Upper lobe of left lung (tissue), 6 donors: ENCODE data around the gene OR8D1. TPM values are rescaled to one million over a fixed set of nuclear protein-coding genes. Genes with fewer than 3 reads are reported as not detected.
A peak's percentile ranks its signal among the peaks of the same experiment; 100 is the strongest.

Experiments
- ATAC-seq, 2 donors: fragments of 200-7000 bp; cut with Tn5 transposase; one replicate each; pipeline ENCODE4 v1.9.1; 2022; ENCODE audit warnings: mild to moderate bottlenecking in 2 of 2, moderate library complexity in 2 of 2; ENCODE audit not compliant: low FRiP score in 2 of 2
- DNase-seq, 2 donors: peaks; one replicate each; pipeline ENCODE4 v3.0.0-alpha.2; 2019 to 2020
- H3K27ac ChIP-seq, 4 donors: fragments of 200-600 bp; sonication (generic); one replicate each; pipeline ENCODE4 v1.5.1; 2016 to 2019
- H3K27me3 ChIP-seq, 4 donors: fragments of 200-600 bp; sonication (generic); one replicate each; pipeline ENCODE4 v1.5.1; 2017 to 2019
- H3K36me3 ChIP-seq, 4 donors: fragments of 200-600 bp; sonication (generic); one replicate each; pipeline ENCODE4 v1.5.1; 2016 to 2019
- H3K4me1 ChIP-seq, 4 donors: fragments of 200-600 bp; sonication (generic); one replicate each; pipeline ENCODE4 v1.5.1; 2018 to 2019
- H3K4me3 ChIP-seq, 4 donors: fragments of 200-600 bp; sonication (generic); one replicate each; pipeline ENCODE4 v1.5.1; 2017 to 2019; ENCODE audit warnings: mild to moderate bottlenecking in 2 of 4, moderate library complexity in 1 of 4
- H3K9me3 ChIP-seq, 4 donors: fragments of 200-600 bp; sonication (generic); one replicate each; pipeline ENCODE4 v1.5.1; 2018 to 2019
- EP300 ChIP-seq, 4 donors: sonication (generic); formaldehyde crosslinking; IDR thresholded peaks; one replicate each; pipeline ENCODE4 v1.5.1; 2017; ENCODE audit warnings: antibody characterized with exemption in 4 of 4, control low read depth in 2 of 4
- POLR2A ChIP-seq, 4 donors: fragments of 450-650 bp; IDR thresholded peaks; one replicate each; pipeline ENCODE4 v1.5.1; 2016 to 2017; ENCODE audit warnings: antibody characterized with exemption in 4 of 4, mild to moderate bottlenecking in 2 of 4
- POLR2AphosphoS5 ChIP-seq, 2 donors: sonication (generic); formaldehyde crosslinking; IDR thresholded peaks; one replicate each; pipeline ENCODE4 v1.5.1; 2017; ENCODE audit warnings: antibody characterized with exemption in 2 of 2
- WGBS, 2 donors: methylation state at CpG; one replicate each; pipeline ENCODE4 v1.1.5; 2017 to 2018; 5-methylcytosine and 5-hydroxymethylcytosine counted together
- total RNA-seq, 6 donors: library from RNA; depleted of rRNA in 4 of 6; stranded (reverse); fragments of >200 nt in 4 of 6; gene quantifications; one replicate each; pipeline versions ENCODE4 v1.1.0 to v1.2.1, GENCODE V29; 2016 to 2021
- TF ChIP-seq, protein P1 (sequence below), 6 experiments: fragments of 450-650 bp in 4 of 6; fragments of 200-600 bp in 2 of 6; sonication (generic) in 2 of 6; IDR thresholded peaks; one replicate each; pipeline ENCODE4 v1.5.1; 2016 to 2019; ENCODE audit warnings: antibody characterized with exemption in 6 of 6
- donor health status: DM: no; HTN: no; CAD: no; lungs with moderate emphysema.
- donor health status: DM: no; HTN: yes; CAD: no; lungs with severe emphysema.

Gene OR8D1
- total RNA-seq, 6 donors from 2014 or later: not detected

DNA sequence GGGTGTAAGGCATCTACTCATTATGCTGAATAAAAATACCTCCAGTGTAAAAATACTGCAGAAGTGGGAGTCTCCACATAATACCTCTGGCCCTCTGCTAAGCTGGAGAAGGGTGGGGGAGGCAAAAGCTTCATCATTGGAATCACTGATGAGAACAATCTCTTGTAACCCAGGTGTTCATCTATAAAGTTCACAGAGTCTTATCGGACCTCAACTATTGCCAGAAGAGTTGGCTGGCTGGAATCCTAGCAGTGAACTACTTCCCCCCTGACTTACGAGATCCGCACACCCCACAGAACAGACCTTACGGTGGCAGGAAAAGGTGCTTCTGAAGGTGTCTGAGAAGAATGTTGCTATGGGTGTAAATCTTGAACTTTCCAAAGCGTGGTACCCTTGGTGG is 2.5 kb downstream of the OR8D1 start:
- WGBS, 2 donors: 84 to 89% methylated on average over 5 of the region's 5 CpGs
- ATAC-seq: no peak

DNA sequence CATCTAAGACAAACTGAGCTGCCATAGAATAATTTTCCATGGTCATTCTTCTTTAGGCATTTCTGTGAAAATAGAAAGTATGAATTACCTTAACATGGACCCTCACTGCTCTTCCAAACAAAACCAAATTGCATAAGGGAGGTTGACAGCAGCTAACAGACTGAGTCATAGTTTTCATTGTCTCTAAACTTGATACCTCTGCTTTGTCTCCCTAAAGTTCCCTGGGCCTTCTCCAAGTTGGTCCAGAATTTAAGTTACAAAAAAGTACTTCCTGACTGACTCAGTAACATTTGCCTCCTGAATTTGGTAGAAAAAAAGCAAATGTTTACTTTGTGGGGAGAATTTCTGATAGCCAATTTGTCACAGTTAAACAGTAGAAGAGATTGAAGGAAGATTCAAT is 3.0 kb downstream of the OR8D1 start:
- H3K4me1 ChIP-seq: no peaks in the 10 kb centered on the region
- no peaks in the 10 kb centered on the region for H3K27me3 ChIP-seq
- DNase-seq: no peak
- H3K9me3 ChIP-seq: no peaks in the 10 kb centered on the region
- TF ChIP-seq, protein P1, sequence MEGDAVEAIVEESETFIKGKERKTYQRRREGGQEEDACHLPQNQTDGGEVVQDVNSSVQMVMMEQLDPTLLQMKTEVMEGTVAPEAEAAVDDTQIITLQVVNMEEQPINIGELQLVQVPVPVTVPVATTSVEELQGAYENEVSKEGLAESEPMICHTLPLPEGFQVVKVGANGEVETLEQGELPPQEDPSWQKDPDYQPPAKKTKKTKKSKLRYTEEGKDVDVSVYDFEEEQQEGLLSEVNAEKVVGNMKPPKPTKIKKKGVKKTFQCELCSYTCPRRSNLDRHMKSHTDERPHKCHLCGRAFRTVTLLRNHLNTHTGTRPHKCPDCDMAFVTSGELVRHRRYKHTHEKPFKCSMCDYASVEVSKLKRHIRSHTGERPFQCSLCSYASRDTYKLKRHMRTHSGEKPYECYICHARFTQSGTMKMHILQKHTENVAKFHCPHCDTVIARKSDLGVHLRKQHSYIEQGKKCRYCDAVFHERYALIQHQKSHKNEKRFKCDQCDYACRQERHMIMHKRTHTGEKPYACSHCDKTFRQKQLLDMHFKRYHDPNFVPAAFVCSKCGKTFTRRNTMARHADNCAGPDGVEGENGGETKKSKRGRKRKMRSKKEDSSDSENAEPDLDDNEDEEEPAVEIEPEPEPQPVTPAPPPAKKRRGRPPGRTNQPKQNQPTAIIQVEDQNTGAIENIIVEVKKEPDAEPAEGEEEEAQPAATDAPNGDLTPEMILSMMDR (IDR thresholded peaks at IDR 0.05): no peak
- no peak for TF ChIP-seq POLR2AphosphoS5 (IDR thresholded peaks at IDR 0.05)
- TF ChIP-seq EP300 (IDR thresholded peaks at IDR 0.05): no peak
- no peak for TF ChIP-seq POLR2A (IDR thresholded peaks at IDR 0.05)
- no peak for ATAC-seq
- H3K4me3 ChIP-seq: no peak overlapping the region
- no peaks in the 10 kb centered on the region for H3K36me3 ChIP-seq
- no peak overlapping the region for H3K27ac ChIP-seq

More for the DNA sequence above, 2.5 kb downstream of the OR8D1 start:
- DNase-seq: no peak
- no peak overlapping the region for H3K27ac ChIP-seq
- H3K4me1 ChIP-seq: no peaks in the 10 kb centered on the region
- no peak overlapping the region for H3K4me3 ChIP-seq
- H3K36me3 ChIP-seq: no peaks in the 10 kb centered on the region
- TF ChIP-seq, protein P1 (IDR thresholded peaks at IDR 0.05): no peak
- TF ChIP-seq POLR2AphosphoS5 (IDR thresholded peaks at IDR 0.05) (no peak), POLR2A (IDR thresholded peaks at IDR 0.05) (no peak), EP300 (IDR thresholded peaks at IDR 0.05) (no peak)
- H3K9me3 ChIP-seq: no peaks in the 10 kb centered on the region
- no peaks in the 10 kb centered on the region for H3K27me3 ChIP-seq

DNA sequence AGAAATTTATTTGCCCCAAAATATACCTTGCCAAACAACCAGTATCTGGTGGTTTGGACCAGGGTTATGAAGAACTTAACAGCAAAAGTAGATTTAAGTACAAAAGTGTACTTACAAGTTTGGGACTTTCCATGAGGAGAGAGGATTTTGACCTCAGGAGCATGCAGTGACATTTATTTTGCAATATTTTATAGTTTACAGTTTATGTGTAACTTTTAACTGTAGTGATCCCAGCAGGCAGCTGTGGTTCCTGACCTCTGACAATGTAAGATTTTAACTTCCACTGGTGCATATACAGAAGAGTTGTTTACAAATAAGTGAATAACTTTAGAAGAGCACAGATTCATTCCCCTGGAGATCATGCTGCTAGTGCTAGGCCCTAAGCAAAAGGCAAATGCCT is 6.7 kb downstream of the OR8D1 start:
- H3K9me3 ChIP-seq: no peaks in the 10 kb centered on the region
- TF ChIP-seq, protein P1 (IDR thresholded peaks at IDR 0.05): no peak
- TF ChIP-seq EP300 (IDR thresholded peaks at IDR 0.05): no peak
- TF ChIP-seq POLR2AphosphoS5 (IDR thresholded peaks at IDR 0.05): no peak
- TF ChIP-seq POLR2A (IDR thresholded peaks at IDR 0.05): no peak
- no peak overlapping the region for H3K27ac ChIP-seq
- H3K4me3 ChIP-seq: no peak overlapping the region
- ATAC-seq (no peak), DNase-seq (no peak)
- H3K4me1 ChIP-seq: no peaks in the 10 kb centered on the region
- H3K36me3 ChIP-seq: no peaks in the 10 kb centered on the region
- no peaks in the 10 kb centered on the region for H3K27me3 ChIP-seq

DNA sequence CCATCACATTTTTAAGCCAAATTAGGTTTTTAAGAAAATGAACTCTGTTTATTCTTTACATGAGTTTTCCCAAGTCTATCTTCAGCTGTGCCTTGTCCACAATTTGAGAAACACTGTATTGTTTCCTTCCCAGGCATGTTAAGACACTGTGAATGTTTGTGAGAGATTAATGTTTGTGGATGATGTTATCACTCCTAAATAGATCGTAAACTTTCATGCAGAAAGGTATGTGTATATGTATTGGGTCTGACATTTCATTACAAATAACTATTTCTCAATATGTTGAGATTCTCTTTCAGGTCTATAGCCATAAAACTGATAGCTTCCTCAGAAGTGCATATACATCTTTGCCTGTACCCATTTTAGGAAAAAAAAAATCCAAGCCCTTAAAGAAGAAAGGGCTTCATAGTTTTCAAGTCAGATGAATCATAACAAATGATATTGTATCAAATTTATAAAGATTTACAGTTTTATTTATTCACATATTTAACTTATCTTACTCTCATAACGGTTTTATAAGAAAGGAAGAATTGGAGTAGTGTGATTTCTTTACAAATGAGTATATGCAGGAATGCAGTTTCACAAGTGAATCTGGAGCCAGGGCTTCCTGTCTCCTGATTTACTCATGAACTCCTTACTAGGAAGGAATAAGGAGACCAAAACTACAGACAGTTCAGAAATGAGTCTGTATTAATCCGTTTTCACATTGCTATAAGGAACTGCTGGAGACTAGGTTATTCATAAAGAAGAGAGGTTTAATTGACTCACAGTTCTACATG is 11.2 kb downstream of the OR8D1 start:
- no peaks in the 10 kb centered on the region for H3K27me3 ChIP-seq
- no peaks in the 10 kb centered on the region for H3K36me3 ChIP-seq
- TF ChIP-seq, protein P1 (IDR thresholded peaks at IDR 0.05): no peak
- TF ChIP-seq POLR2A (IDR thresholded peaks at IDR 0.05): no peak
- no peak for TF ChIP-seq POLR2AphosphoS5 (IDR thresholded peaks at IDR 0.05)
- TF ChIP-seq EP300 (IDR thresholded peaks at IDR 0.05): no peak
- 51 to 57% methylated on average over 3 of the region's 3 CpGs for WGBS, 2 donors
- no peaks in the 10 kb centered on the region for H3K4me1 ChIP-seq
- no peak for DNase-seq
- no peak overlapping the region for H3K27ac ChIP-seq
- no peaks in the 10 kb centered on the region for H3K9me3 ChIP-seq
- no peak for ATAC-seq
- no peak overlapping the region for H3K4me3 ChIP-seq

DNA sequence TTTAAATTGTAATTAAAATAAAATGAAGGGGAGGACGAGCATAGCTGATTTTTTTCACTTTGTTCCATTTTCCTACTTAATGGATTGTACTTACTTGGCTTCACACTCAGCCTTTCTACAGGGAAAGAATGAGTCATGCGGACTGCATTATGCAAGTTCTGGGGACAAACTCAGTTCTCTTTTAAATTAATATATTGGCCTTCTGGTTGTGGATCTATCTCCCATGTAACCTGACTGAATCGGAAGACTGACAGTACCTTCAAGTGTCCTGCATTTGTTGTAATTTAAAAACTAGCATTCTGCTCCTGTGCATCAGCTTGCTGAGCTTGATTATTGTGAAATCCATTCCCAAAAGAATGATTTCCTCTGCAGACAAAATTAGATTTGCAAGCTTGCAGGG is 12.2 kb downstream of the OR8D1 start:
- H3K9me3 ChIP-seq: no peaks in the 10 kb centered on the region
- peak in 1 of 2 donors; percentile 61 for ATAC-seq
- TF ChIP-seq, protein P1 (IDR thresholded peaks at IDR 0.05): no peak
- no peak for TF ChIP-seq POLR2AphosphoS5 (IDR thresholded peaks at IDR 0.05)
- no peak for TF ChIP-seq EP300 (IDR thresholded peaks at IDR 0.05)
- no peak for TF ChIP-seq POLR2A (IDR thresholded peaks at IDR 0.05)
- no peaks in the 10 kb centered on the region for H3K36me3 ChIP-seq
- H3K4me1 ChIP-seq: no peaks in the 10 kb centered on the region
- 71 to 76% methylated on average over 3 of the region's 3 CpGs for WGBS, 2 donors
- H3K27me3 ChIP-seq: no peaks in the 10 kb centered on the region
- no peak for DNase-seq
- no peak overlapping the region for H3K27ac ChIP-seq
- no peak overlapping the region for H3K4me3 ChIP-seq
